Measurements from ENCODE around the gene SOD2.
"Not testable (repeated sequence)": the region's sequence is repeated elsewhere in the genome, so short reads cannot be mapped to it uniquely, and the experiment has no call there.

SOD2 gene

GRCh38 chr6:159716247-159717096, 23.4 kb upstream of the SOD2 start:
- no peak for DNase-seq (ENCODE audit: low read depth, low spot score)

- no peak for DNase-seq (ENCODE audit: low read depth, low spot score)
These were observed 22.6 kb upstream of the SOD2 start for GRCh38 chr6:159715605-159716004.

DNA sequence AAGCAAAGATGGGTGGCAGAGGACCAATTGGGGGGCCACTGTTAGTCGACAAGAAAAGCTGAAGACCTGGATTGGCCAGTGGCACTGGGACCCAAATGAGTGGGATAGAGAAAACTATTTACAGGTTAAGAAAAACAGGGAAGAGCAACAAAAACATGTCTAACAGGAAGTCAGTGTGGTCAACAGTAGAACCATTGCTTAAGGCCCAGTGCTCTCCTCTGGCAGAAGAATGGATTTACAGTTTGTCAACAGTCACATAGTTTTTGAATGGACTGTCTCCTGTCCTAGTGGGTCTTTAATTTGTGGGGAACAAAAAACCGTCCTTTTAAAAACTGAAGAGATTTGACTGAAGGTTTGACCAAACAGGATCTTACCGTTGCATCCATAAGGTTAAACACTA, 22.1 kb upstream of the SOD2 start:
- no peak for DNase-seq (ENCODE audit: low read depth, low spot score)

DNA sequence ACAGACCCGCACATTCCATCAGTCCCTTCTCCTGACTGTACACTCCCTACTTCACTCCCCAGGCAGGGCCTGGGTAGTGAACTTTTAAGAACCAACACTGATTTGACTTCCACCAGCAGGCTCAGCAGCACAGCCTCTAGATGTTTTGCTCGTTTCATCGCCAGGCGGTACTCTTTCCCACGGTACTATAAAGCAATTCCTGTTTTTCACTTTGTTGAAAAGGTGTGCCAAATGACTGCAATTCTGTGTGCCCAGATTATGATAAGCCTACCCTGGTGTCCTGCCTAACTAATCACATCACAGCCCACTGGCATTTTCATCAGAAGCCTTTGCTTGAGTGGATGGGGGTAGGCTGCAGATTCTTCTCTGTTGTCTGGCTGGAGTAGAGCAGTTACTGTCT, 21.4 kb upstream of the SOD2 start:
- no peak for DNase-seq (ENCODE audit: low read depth, low spot score)

GRCh38 chr6:159713984-159714383, 20.9 kb upstream of the SOD2 start:
- no peak for DNase-seq (ENCODE audit: low read depth, low spot score)

- DNase-seq (ENCODE audit: low read depth, low spot score), result not testable (repeated sequence)
These were observed 19.3 kb upstream of the SOD2 start for GRCh38 chr6:159712389-159712788.

DNA sequence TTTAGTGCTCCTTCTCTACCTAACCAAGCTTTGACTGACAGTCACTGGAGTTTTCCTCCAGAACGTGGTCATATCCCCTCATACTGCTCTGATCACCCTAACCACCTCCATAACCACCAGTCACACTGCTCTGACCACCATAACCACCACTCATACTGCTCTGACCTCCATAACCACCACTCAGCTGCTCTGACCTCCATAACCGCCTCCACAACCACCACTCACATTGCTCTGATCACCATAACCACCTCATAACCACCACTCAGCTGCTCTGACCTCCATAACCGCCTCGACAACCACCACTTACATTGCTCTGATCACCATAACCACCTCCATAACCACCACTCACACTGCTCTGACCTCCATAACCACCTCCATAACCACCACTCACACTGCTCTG, 17.6 kb upstream of the SOD2 start:
- not testable (repeated sequence) for DNase-seq (ENCODE audit: low read depth, low spot score)

GRCh38 chr6:159701413-159701999, 8.5 kb upstream of the SOD2 start:
- DNase-seq (ENCODE audit: low read depth, low spot score), result no peak

- DNase-seq (ENCODE audit: low read depth, low spot score), result no peak
These were observed 7.9 kb upstream of the SOD2 start for GRCh38 chr6:159700970-159701369.

- no peak for DNase-seq (ENCODE audit: low read depth, low spot score)
These were observed 2.9 kb upstream of the SOD2 start for GRCh38 chr6:159695984-159696383.

- peak; percentile 8 for DNase-seq (ENCODE audit: low read depth, low spot score)
These were observed 979 bp upstream of the SOD2 start for GRCh38 chr6:159693894-159694545.

GRCh38 chr6:159692303-159693127, 526 bp downstream of the SOD2 start:
- DNase-seq (ENCODE audit: low read depth, low spot score), result peak; percentile 54

DNA sequence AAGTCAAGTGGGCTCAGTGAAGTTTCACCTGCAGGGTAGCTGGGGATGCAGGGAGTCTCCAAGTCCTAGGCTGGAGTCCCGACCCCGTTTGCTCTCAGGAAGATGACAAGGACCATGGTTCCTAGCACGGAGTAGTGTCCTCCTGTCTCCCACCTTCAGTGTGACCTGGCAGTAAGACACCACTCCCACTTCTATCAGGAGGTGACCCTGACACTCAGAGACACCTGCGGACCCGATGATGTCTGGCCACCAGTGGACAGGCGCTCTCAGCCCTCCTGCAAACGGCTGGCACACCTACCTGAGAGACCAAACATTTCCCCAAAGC, 1.1 kb downstream of the SOD2 start:
- peak; percentile 24 for DNase-seq (ENCODE audit: low read depth, low spot score)

GRCh38 chr6:159691133-159691962, 1.7 kb downstream of the SOD2 start:
- DNase-seq (ENCODE audit: low read depth, low spot score), result no peak

GRCh38 chr6:159690135-159690534, 2.9 kb downstream of the SOD2 start:
- not testable (repeated sequence) for DNase-seq (ENCODE audit: low read depth, low spot score)

DNA sequence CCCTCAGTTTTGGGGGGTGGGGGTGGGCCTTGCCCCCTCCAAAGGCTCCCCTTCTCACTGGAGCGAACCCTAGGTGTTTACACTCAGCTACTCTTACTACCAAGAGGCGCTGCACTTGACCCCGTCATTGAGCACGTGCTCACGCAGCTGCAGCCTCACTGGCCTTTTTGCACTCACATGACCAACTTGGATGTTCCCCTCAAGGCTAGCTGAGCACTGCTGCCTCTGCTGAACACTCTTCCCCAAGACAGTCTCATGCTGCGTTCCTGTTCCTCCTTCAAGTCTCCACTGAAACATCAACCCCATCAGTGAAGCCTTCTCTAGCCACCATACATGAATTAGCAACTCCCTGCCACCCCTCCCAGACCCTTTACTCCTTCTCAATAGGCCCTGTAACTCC, 4.0 kb downstream of the SOD2 start:
- no peak for DNase-seq (ENCODE audit: low read depth, low spot score)

- DNase-seq (ENCODE audit: low read depth, low spot score), result no peak
These were observed 4.7 kb downstream of the SOD2 start for GRCh38 chr6:159688266-159688905.

DNA sequence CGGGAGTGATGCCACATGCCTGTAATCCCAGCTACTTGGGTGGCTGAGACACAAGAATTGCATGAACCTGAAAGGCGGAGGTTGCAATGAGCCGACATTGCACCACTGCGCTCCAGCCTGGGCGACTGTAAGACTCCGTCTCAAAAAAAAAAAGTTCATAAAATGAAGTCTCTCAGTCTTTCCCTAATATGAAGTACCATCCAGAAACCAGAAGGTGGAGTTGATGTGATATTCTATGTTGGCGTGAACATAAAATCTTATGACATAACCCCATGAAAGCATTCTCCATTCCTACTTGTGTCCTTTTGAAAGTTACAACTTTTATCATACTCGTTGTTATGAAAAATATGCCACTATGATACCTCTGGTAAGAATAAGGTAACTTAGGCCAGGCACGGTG, 5.7 kb downstream of the SOD2 start:
- DNase-seq (ENCODE audit: low read depth, low spot score), result no peak

DNA sequence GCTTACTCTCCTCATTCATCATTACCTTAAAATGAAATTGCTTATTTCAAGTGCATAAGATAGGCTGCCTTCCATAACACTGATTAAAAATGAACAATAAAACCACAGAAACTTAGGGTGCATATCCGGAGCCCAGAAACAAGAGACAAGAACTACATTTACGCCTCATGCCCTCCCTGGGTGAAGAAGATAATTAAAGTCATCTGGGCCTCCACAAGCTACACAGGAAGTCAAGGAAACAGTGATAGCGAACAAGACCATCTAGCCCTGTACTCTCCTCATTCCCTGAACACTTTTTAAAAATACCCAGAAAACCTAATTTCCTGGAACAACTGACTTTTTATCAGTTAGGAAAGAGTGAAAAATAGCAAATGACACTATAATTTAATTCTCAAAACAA, 6.3 kb downstream of the SOD2 start:
- no peak for DNase-seq (ENCODE audit: low read depth, low spot score)

GRCh38 chr6:159686040-159686439, 7.0 kb downstream of the SOD2 start:
- no peak for DNase-seq (ENCODE audit: low read depth, low spot score)

GRCh38 chr6:159684013-159684304, 9.1 kb downstream of the SOD2 start:
- no peak for DNase-seq (ENCODE audit: low read depth, low spot score)

Data from ELF-1 (cell line).